Spleen (tissue), 11 donors: ENCODE measurements around the gene ZNF516. TPM values are rescaled to one million over a fixed set of nuclear protein-coding genes. Genes with fewer than 3 reads are reported as not detected.

Experiments
- DNase-seq: peaks from one replicate; pipeline ENCODE4 v3.0.0-alpha.2; 2020
- H3K27ac ChIP-seq, 8 donors: fragments of 200-600 bp; sonication (generic) in 7 of 8; 1 replicate in 4 of 8; 2 replicates in 4 of 8; pipeline versions ENCODE4 v1.5.0 to v1.8.0; 2016 to 2021; ENCODE audit warnings: inconsistent platforms in 4 of 8, mild to moderate bottlenecking in 4 of 8, moderate library complexity in 1 of 8
- H3K27me3 ChIP-seq, 7 donors: fragments of 200-600 bp; sonication (generic) in 6 of 7; replicated peaks in 1 of 7; 1 replicate in 4 of 7; 2 replicates in 3 of 7; pipeline versions ENCODE4 v1.5.0 to v1.8.0; 2016 to 2021; ENCODE audit warnings: inconsistent platforms in 3 of 7, mild to moderate bottlenecking in 1 of 7
- H3K36me3 ChIP-seq, 6 donors: fragments of 200-600 bp; sonication (generic) in 5 of 6; 1 replicate in 4 of 6; 2 replicates in 2 of 6; pipeline versions ENCODE4 v1.5.0 to v1.8.0; 2016 to 2021; ENCODE audit warnings: inconsistent platforms in 2 of 6
- H3K4me1 ChIP-seq, 6 donors: fragments of 200-600 bp; sonication (generic) in 5 of 6; 1 replicate in 3 of 6; 2 replicates in 3 of 6; pipeline versions ENCODE4 v1.5.0 to v1.8.0; 2016 to 2021; ENCODE audit warnings: inconsistent platforms in 3 of 6
- H3K4me3 ChIP-seq, 8 donors: fragments of 200-600 bp; sonication (generic) in 7 of 8; 1 replicate in 4 of 8; 2 replicates in 4 of 8; pipeline versions ENCODE4 v1.5.0 to v1.8.0; 2016 to 2021; ENCODE audit warnings: inconsistent platforms in 4 of 8, mild to moderate bottlenecking in 4 of 8, moderate library complexity in 2 of 8
- H3K9me3 ChIP-seq, 8 donors: fragments of 200-600 bp; sonication (generic) in 7 of 8; 1 replicate in 4 of 8; 2 replicates in 4 of 8; pipeline versions ENCODE4 v1.5.0 to v1.8.0; 2016 to 2021; ENCODE audit warnings: inconsistent platforms in 4 of 8
- POLR2A ChIP-seq, 3 donors: fragments of 450-650 bp; IDR thresholded peaks; one replicate each; pipeline ENCODE4 v1.5.1; 2017; ENCODE audit warnings: antibody characterized with exemption in 3 of 3, mild to moderate bottlenecking in 1 of 3
- POLR2AphosphoS5 ChIP-seq, 3 donors: sonication (generic); formaldehyde crosslinking; IDR thresholded peaks; one replicate each; pipeline ENCODE4 v1.5.1; 2017; ENCODE audit warnings: antibody characterized with exemption in 3 of 3
- WGBS, 5 donors: extraction: QIAGEN DNeasy Blood & Tissue Kit in 3 of 5; methylation state at CpG; one replicate each; pipeline versions ENCODE4 v1.1.5 to v1.1.7; 2013 to 2018; 5-methylcytosine and 5-hydroxymethylcytosine counted together
- intact Hi-C: fragments of 100-400 bp; cut with DNase I; formaldehyde crosslinking; loops from one replicate; pipeline ENCODE4 v1.15.0; 2023; ENCODE audit warnings: low total_unique reads
- polyA plus RNA-seq, 3 donors: library from polyadenylated mRNA; stranded (reverse); fragments of 200-250 nt; gene quantifications; one replicate each; pipeline ENCODE4 v1.2.1, GENCODE V29; 2013
- total RNA-seq, 7 donors: library from RNA; depleted of rRNA in 3 of 7; stranded (reverse); fragments of >200 nt in 3 of 7; fragmentation: NEBNext Ultra II Directional in 4 of 7; extraction: Animal tissue kit (Norgen Biotek cat#: 25700) in 4 of 7; gene quantifications; one replicate each; pipeline versions ENCODE4 v1.1.0 to v1.2.1, GENCODE V29; 2016 to 2021
- TF ChIP-seq, protein P1 (sequence below), 11 experiments: fragments of 200-600 bp in 7 of 11; fragments of 450-650 bp in 4 of 11; sonication (generic) in 4 of 11; IDR thresholded peaks in 8 of 11; conservative IDR thresholded peaks in 3 of 11; 1 replicate in 7 of 11; 2 replicates in 4 of 11; pipeline versions ENCODE4 v1.4.0 to v1.8.0; 2016 to 2021; ENCODE audit warnings: antibody characterized with exemption in 11 of 11, inconsistent platforms in 4 of 11, mild to moderate bottlenecking in 1 of 11
- donor health status: healthy with polysubstance abuse.
- donor health status: DM: no; HTN: no; CAD: no; lungs with moderate emphysema.
- donor health status: DM: no; HTN: no; CAD: no.
- donor health status: Bipolar disorder and iron deficiency.
- donor health status: healthy.
- donor health status: DM: no; HTN: no; CAD: no.
- donor health status: DM: yes; HTN: yes; CAD: no.

ZNF516 gene
- total and polyA plus RNA-seq, 10 donors = 4.5 to 58.4 (median 40.0) TPM

DNA sequence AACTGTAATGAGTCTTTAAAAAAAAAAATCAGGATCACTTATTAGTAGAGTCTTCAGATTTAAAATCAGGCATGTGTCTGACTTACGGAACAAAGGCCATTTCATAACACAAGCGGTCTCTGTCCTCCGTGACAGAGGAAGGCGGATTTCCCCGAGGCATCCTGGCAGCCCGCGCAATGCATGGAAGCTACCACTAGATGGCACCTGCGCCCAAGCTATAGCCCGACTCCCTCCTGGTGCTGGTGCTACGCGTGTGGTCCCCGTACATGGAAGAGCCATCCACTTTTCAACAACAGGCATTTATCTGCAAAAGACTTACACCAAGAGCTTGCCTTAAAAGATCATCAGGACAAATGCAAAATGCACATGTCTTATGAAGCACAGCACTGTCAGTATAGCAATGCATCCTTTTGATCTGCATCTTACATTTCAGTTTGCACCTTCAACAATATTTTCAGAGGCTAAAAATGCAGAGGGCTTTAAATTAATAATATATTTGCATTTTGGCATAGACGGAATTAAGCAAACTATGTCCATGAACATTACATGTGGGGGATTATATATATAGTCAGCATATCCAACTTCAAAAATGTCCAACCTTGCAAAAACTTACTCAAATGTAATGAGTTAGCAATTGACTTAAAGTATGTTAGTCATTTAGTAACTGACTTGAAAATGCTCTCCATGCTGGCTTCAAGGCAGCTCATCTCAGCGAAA, 96.0 kb downstream of the ZNF516 start:
- H3K4me3 ChIP-seq = no peak overlapping the region
- peaks cover 0 to 75% (median 22%) of the 10 kb centered on the region in 6 donors for H3K4me1 ChIP-seq
- H3K9me3 ChIP-seq = no peaks in the 10 kb centered on the region
- TF ChIP-seq POLR2A (IDR thresholded peaks at IDR 0.05) (no peak), POLR2AphosphoS5 (IDR thresholded peaks at IDR 0.05) (peak; percentile 47 to 59 (median 52))
- TF ChIP-seq, protein P1, sequence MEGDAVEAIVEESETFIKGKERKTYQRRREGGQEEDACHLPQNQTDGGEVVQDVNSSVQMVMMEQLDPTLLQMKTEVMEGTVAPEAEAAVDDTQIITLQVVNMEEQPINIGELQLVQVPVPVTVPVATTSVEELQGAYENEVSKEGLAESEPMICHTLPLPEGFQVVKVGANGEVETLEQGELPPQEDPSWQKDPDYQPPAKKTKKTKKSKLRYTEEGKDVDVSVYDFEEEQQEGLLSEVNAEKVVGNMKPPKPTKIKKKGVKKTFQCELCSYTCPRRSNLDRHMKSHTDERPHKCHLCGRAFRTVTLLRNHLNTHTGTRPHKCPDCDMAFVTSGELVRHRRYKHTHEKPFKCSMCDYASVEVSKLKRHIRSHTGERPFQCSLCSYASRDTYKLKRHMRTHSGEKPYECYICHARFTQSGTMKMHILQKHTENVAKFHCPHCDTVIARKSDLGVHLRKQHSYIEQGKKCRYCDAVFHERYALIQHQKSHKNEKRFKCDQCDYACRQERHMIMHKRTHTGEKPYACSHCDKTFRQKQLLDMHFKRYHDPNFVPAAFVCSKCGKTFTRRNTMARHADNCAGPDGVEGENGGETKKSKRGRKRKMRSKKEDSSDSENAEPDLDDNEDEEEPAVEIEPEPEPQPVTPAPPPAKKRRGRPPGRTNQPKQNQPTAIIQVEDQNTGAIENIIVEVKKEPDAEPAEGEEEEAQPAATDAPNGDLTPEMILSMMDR (IDR thresholded peaks at IDR 0.05 in 8 of 11, conservative IDR thresholded peaks at IDR 0.05 in 3 of 11) = peak; percentile 90 to 100 (median 97)
- DNase-seq = peak; percentile 94
- 13 to 20% (median 15%) methylated on average over 14 of the region's 14 CpGs for whole genome bisulfite sequencing, 5 donors
- H3K27ac ChIP-seq = no peak overlapping the region
- H3K36me3 ChIP-seq = peaks cover 0 to 20% (median 0%) of the 10 kb centered on the region in 6 donors
- no peaks in the 10 kb centered on the region for H3K27me3 ChIP-seq
- intact Hi-C loops = loop anchor here (5.0 kb wide), 1 partner anchor 308 kb away; no protein-coding TSS in a partner anchor

DNA sequence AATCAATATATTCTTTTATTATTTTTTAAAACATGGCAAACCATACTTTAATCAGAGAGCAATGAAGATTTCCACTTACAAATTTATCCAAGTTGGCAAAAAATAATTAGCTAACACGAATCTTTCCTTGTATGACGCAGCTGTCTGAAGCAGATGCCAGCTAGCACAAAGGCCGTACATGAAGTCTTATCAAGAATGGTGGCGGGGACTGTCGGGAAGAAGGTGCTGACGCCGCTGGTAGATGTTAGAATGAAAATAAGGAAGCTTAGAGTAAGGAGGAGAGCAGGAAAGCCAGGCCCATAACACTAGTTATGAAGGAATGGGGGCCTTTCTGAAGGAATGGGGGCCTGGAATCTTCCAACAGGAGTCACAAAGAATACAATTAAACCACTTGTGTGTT, 96.7 kb downstream of the ZNF516 start:
- H3K4me3 ChIP-seq = no peak overlapping the region
- H3K27ac ChIP-seq = no peak overlapping the region
- H3K36me3 ChIP-seq = peaks cover 0 to 20% (median 0%) of the 10 kb centered on the region in 6 donors
- WGBS, 5 donors = 86 to 95% (median 90%) methylated on average over 7 of the region's 7 CpGs
- intact Hi-C loops = loop anchor here (5.0 kb wide), 1 partner anchor 309 kb away; no protein-coding TSS in a partner anchor
- DNase-seq = no peak
- H3K27me3 ChIP-seq = no peaks in the 10 kb centered on the region
- no peaks in the 10 kb centered on the region for H3K9me3 ChIP-seq
- H3K4me1 ChIP-seq = peaks cover 0 to 67% (median 22%) of the 10 kb centered on the region in 6 donors
- TF ChIP-seq, protein P1 (IDR thresholded peaks at IDR 0.05 in 8 of 11, conservative IDR thresholded peaks at IDR 0.05 in 3 of 11) = no peak
- TF ChIP-seq POLR2A (IDR thresholded peaks at IDR 0.05) = no peak
- no peak for TF ChIP-seq POLR2AphosphoS5 (IDR thresholded peaks at IDR 0.05)

DNA sequence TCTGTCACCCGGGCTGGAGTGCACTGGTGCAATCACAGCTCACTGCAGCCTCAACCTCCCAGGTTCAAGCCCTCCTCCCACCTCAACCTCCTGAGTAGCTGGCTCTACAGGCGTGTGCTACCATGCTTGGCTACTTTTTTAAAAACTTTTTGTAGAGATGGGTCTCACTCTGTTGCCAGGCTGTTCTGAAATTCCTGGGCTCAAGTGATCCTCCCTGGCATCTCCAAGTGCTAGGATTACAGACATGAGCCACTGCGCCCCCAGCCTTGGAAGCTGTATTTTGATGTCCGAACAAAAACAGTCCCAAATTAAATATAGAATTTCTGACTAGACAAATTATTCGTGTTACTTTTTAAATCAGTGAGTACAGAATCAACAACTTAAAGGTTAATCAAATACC, 97.4 kb downstream of the ZNF516 start:
- intact Hi-C loops = loop anchor here (5.0 kb wide), 1 partner anchor 310 kb away; no protein-coding TSS in a partner anchor
- DNase-seq = no peak
- 85 to 94% (median 90%) methylated on average over 5 of the region's 5 CpGs for WGBS, 5 donors
- Histone ChIP-seq H3K9me3 (no peaks in the 10 kb centered on the region), H3K27me3 (no peaks in the 10 kb centered on the region), H3K27ac (no peak overlapping the region), H3K36me3 (peaks cover 0 to 19% (median 0%) of the 10 kb centered on the region in 6 donors), H3K4me3 (no peak overlapping the region), H3K4me1 (peaks cover 0 to 60% (median 19%) of the 10 kb centered on the region in 6 donors)
- TF ChIP-seq, protein P1 (IDR thresholded peaks at IDR 0.05 in 8 of 11, conservative IDR thresholded peaks at IDR 0.05 in 3 of 11) = no peak
- TF ChIP-seq POLR2A (IDR thresholded peaks at IDR 0.05) (no peak), POLR2AphosphoS5 (IDR thresholded peaks at IDR 0.05) (no peak)

DNA sequence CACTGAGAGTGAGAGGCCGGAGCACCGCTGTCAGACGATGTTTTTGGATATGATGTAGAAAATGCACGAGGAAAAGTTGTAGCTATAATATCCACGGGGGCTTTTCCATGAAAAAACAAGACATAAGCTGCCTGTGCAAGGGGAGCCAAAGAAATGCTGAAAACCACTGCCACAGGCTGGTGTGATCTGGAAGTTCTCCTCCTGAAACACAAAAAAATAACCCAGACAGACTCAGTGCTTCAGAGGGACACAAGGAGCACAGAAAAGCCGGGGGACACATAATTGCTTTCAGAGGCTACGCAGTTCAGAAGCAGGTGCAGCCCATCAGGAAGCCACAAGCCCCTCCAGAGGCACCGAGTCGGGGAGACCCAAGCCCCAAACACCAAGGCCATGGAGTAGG, 98.2 kb downstream of the ZNF516 start:
- 78 to 88% (median 84%) methylated on average over 9 of the region's 9 CpGs for WGBS, 5 donors
- no peak overlapping the region for H3K27ac ChIP-seq

More for the DNA sequence above, 98.2 kb downstream of the ZNF516 start:
- Histone ChIP-seq H3K4me3 (no peak overlapping the region), H3K27me3 (no peaks in the 10 kb centered on the region), H3K36me3 (peaks cover 0 to 10% (median 0%) of the 10 kb centered on the region in 6 donors), H3K9me3 (no peaks in the 10 kb centered on the region), H3K4me1 (peaks cover 0 to 59% (median 19%) of the 10 kb centered on the region in 6 donors)
- intact Hi-C loops = loop anchor here (5.0 kb wide), 1 partner anchor 311 kb away; no protein-coding TSS in a partner anchor
- TF ChIP-seq POLR2A (IDR thresholded peaks at IDR 0.05) (no peak), POLR2AphosphoS5 (IDR thresholded peaks at IDR 0.05) (no peak)
- TF ChIP-seq, protein P1 (IDR thresholded peaks at IDR 0.05 in 8 of 11, conservative IDR thresholded peaks at IDR 0.05 in 3 of 11) = no peak
- no peak for DNase-seq
